CD4-positive, alpha-beta memory T cell (primary cell): ENCODE data around the gene ATP2C1. TPM values are rescaled to one million over a fixed set of nuclear protein-coding genes. Genes with fewer than 3 reads are reported as not detected.
"Not testable (repeated sequence)": the region's sequence is repeated elsewhere in the genome, so short reads cannot be mapped to it uniquely, and the experiment has no call there.

Experiments
- CTCF ChIA-PET: fragments of 350-600 bp; sonication (Branson Sonifier 250); formaldehyde crosslinking; loops from one replicate; lab custom pipeline; 2021; ENCODE audit warnings: inconsistent platforms; ENCODE audit not compliant: partially characterized antibody; lab: Charles Lee
- POLR2A ChIA-PET: fragments of 350-600 bp; sonication (Branson Sonifier 250); formaldehyde crosslinking; loops from one replicate; lab custom pipeline; 2021; ENCODE audit not compliant: partially characterized antibody; lab: Charles Lee
- DNase-seq, 5 donors: peaks; one replicate each; pipeline versions ENCODE4 v3.0.0 to v3.0.0-alpha.2; 2020 to 2022; ENCODE audit warnings: mixed read lengths in 1 of 5
- H3K27ac ChIP-seq: one replicate; pipeline ENCODE4 v1.7.0; 2013; ENCODE audit warnings: low read depth, low read length
- H3K27me3 ChIP-seq: 2 replicates; pipeline ENCODE4 v1.7.0; 2013; ENCODE audit warnings: mild to moderate bottlenecking, low read length, moderate library complexity; ENCODE audit not compliant: insufficient read depth
- H3K36me3 ChIP-seq: 2 replicates; pipeline ENCODE4 v1.7.0; 2013; ENCODE audit warnings: mild to moderate bottlenecking, low read length, moderate library complexity; ENCODE audit not compliant: insufficient read depth
- H3K4me1 ChIP-seq: 2 replicates; pipeline ENCODE4 v1.7.0; 2013; ENCODE audit warnings: mild to moderate bottlenecking, low read length, moderate library complexity; ENCODE audit not compliant: insufficient read depth
- H3K4me3 ChIP-seq, 2 donors: one replicate each; pipeline ENCODE4 v1.7.0; 2013; ENCODE audit warnings: low read length in 2 of 2, mild to moderate bottlenecking in 1 of 2
- H3K9me3 ChIP-seq, 2 donors: one replicate each; pipeline ENCODE4 v1.7.0; 2013; ENCODE audit warnings: low read length in 2 of 2, control low read depth in 1 of 2; ENCODE audit not compliant: control insufficient read depth in 1 of 2
- H3K27ac Mint-ChIP-seq, 7 donors: one replicate each; pipeline ENCODE4 v1.8.0; 2020 to 2021; ENCODE audit warnings: mixed read lengths in 7 of 7, mild to moderate bottlenecking in 6 of 7, inconsistent platforms in 3 of 7, moderate library complexity in 3 of 7
- H3K27me3 Mint-ChIP-seq, 2 donors: one replicate each; pipeline ENCODE4 v1.8.0; 2020 to 2021; ENCODE audit warnings: mixed read lengths in 2 of 2
- H3K36me3 Mint-ChIP-seq, 2 donors: one replicate each; pipeline ENCODE4 v1.8.0; 2020 to 2021; ENCODE audit warnings: mixed read lengths in 2 of 2, inconsistent platforms in 1 of 2, mild to moderate bottlenecking in 1 of 2
- H3K4me1 Mint-ChIP-seq, 4 donors: one replicate each; pipeline ENCODE4 v1.8.0; 2020 to 2021; ENCODE audit warnings: mixed read lengths in 4 of 4, mild to moderate bottlenecking in 1 of 4
- H3K4me3 Mint-ChIP-seq, 8 donors: one replicate each; pipeline ENCODE4 v1.8.0; 2020 to 2021; ENCODE audit warnings: mixed read lengths in 8 of 8, mild to moderate bottlenecking in 7 of 8, moderate library complexity in 6 of 8, inconsistent platforms in 3 of 8
- H3K9me3 Mint-ChIP-seq, 8 donors: one replicate each; pipeline ENCODE4 v1.8.0; 2020 to 2021; ENCODE audit warnings: mixed read lengths in 8 of 8, mild to moderate bottlenecking in 5 of 8, inconsistent platforms in 3 of 8, moderate library complexity in 1 of 8
- intact Hi-C: fragments of 100-400 bp; cut with micrococcal nuclease; formaldehyde crosslinking; loops from one replicate; pipeline ENCODE4 v1.15.1; 2023
- polyA plus RNA-seq, 2 donors: library from polyadenylated mRNA; unstranded; fragments of 300-500 nt; fragmentation: Illumina TruSeq; gene quantifications; one replicate each; pipeline ENCODE4 v1.2.3, GENCODE V29; 2021
- total RNA-seq, 2 experiments: library from RNA; stranded (reverse); gene quantifications; one replicate each; pipeline ENCODE4 v1.2.3, GENCODE V29; 2021

The ATP2C1 gene
- total and polyA plus RNA-seq, 4 experiments from 2014 or later: 12.0 to 57.3 (median 34.5) TPM

- Histone ChIP-seq H3K4me1 (peaks cover 6% of the 10 kb centered on the region), H3K4me3 (no peak overlapping the region), H3K27ac (no peak overlapping the region), H3K9me3 (no peaks in the 10 kb centered on the region), H3K36me3 (no peaks in the 10 kb centered on the region), H3K27me3 (no peaks in the 10 kb centered on the region)
- DNase-seq: no peak
- peaks cover 5 to 9% (median 7%) of the 10 kb centered on the region in 4 donors for H3K4me1 Mint-ChIP-seq
- no peaks in the 10 kb centered on the region for H3K9me3 Mint-ChIP-seq
- H3K36me3 Mint-ChIP-seq: peaks cover 4 to 5% of the 10 kb centered on the region in 2 donors
- H3K27me3 Mint-ChIP-seq: no peaks in the 10 kb centered on the region
- H3K4me3 Mint-ChIP-seq: no peak overlapping the region
- ChIA-PET POLR2A (interaction anchor here (1.0 kb wide), 1 partner anchor 10 kb away, joined by 5 read pairs; no protein-coding TSS in a partner anchor), CTCF (interaction anchor here (1.4 to 5.4 kb wide), 4 partner anchors 10 to 763 kb away, joined by 5 to 25 read pairs (median 12); no protein-coding TSS in a partner anchor)
- H3K27ac Mint-ChIP-seq: no peak overlapping the region
- intact Hi-C loops: loop anchor here (5.0 to 10.0 kb wide), 2 partner anchors 203 to 456 kb away; no protein-coding TSS in a partner anchor
These were observed 137.8 kb downstream of the ATP2C1 start for GRCh38 chr3:131031660-131032059.

GRCh38 chr3:131033480-131034080, 139.7 kb downstream of the ATP2C1 start:
- ChIA-PET POLR2A (interaction anchor here (1.0 to 1.4 kb wide), 3 partner anchors 8 to 348 kb away, joined by 3 to 4 read pairs (median 3); partner anchors contain the start of gene NUDT16), CTCF (interaction anchor here (0.8 to 5.4 kb wide), 17 partner anchors 8 to 1312 kb away, joined by 3 to 25 read pairs (median 4); partner anchors contain the start of gene NUDT16)
- Mint-ChIP-seq H3K27ac (peak overlapping the region in 1 of 7 donors; percentile 1), H3K36me3 (peaks cover 0 to 4% of the 10 kb centered on the region in 2 donors), H3K4me3 (no peak overlapping the region), H3K9me3 (no peaks in the 10 kb centered on the region), H3K4me1 (peaks cover 0 to 1% (median 0%) of the 10 kb centered on the region in 4 donors), H3K27me3 (no peaks in the 10 kb centered on the region)
- peak; percentile 51 to 65 (median 54) for DNase-seq
- Histone ChIP-seq H3K4me3 (no peak overlapping the region), H3K4me1 (no peaks in the 10 kb centered on the region), H3K9me3 (no peaks in the 10 kb centered on the region), H3K36me3 (no peaks in the 10 kb centered on the region), H3K27me3 (no peaks in the 10 kb centered on the region), H3K27ac (no peak overlapping the region)
- intact Hi-C loops: loop anchor here (1.0 to 10.0 kb wide), 3 partner anchors 109 to 454 kb away; no protein-coding TSS in a partner anchor

DNA sequence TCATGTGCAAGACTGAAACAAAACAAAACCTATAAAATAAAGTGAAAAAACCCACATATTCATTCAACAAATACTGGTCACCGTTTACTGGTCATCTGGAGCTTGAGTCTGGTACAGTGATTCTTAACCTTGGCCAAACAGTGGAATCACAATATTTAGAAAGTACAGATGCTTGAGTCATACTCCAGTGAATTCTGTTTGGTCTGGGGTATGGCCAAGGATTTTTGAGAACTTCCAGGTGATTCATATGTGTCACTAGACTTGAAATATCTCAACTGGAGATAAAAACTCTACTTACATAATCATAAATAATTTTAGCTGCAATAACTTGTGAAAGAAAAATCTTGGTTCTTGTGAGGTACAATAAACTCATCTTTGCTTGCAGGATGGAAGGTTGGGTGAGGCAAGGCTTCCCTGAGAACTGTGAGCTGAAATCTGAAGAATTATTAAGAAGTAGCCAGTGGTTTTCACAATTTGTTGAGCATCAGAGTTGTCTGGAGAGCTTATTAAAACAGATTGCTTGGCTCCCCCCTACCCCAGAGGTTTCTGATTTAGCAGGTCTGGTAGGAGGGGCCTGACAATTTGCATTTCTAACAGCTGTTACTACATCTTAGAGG, 142.4 kb downstream of the ATP2C1 start:
- Histone ChIP-seq H3K27me3 (no peaks in the 10 kb centered on the region), H3K4me3 (no peak overlapping the region), H3K27ac (no peak overlapping the region), H3K9me3 (no peaks in the 10 kb centered on the region), H3K4me1 (no peaks in the 10 kb centered on the region), H3K36me3 (no peaks in the 10 kb centered on the region)
- peaks cover 2 to 4% of the 10 kb centered on the region in 2 donors for H3K36me3 Mint-ChIP-seq
- peak overlapping the region in 1 of 7 donors; percentile 35 for H3K27ac Mint-ChIP-seq
- no peak overlapping the region for H3K4me3 Mint-ChIP-seq
- peaks cover 0 to 5% (median under 1%) of the 10 kb centered on the region in 8 donors for H3K9me3 Mint-ChIP-seq
- POLR2A ChIA-PET: no interaction called here
- CTCF ChIA-PET: interaction anchor here (0.8 to 5.4 kb wide), 6 partner anchors 10 to 406 kb away, joined by 3 to 25 read pairs (median 4); partner anchors contain the start of genes ASTE1, ATP2C1 and NEK11
- H3K27me3 Mint-ChIP-seq: no peaks in the 10 kb centered on the region
- H3K4me1 Mint-ChIP-seq: peaks cover 4 to 12% (median 7%) of the 10 kb centered on the region in 4 donors
- intact Hi-C loops: loop anchor here (10.0 kb wide), 1 partner anchor 198 kb away; no protein-coding TSS in a partner anchor
- DNase-seq: no peak

DNA sequence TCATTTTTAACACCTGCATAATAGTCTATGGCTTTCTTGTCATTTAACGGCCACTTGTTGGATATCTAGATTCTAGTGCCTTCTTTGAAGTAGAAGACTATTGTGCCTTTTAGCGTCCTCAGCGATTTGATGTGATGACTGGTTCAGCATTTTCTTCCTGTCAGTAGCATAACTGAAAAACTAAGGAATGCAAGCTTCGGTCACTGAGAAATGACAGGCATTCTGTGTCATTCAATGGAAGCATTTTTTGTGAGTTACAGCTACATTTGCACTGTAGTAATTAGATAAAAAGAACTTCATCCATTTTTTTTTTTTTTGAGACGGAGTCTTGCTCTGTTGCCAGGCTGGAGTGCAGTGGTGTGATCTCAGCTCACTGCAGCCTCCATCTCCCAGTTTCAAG, 143.1 kb downstream of the ATP2C1 start:
- no peaks in the 10 kb centered on the region for H3K9me3 ChIP-seq
- peaks cover 4% of the 10 kb centered on the region in 2 donors for H3K36me3 Mint-ChIP-seq
- no peak overlapping the region for H3K27ac ChIP-seq
- H3K9me3 Mint-ChIP-seq: peaks cover 0 to 9% (median 4%) of the 10 kb centered on the region in 8 donors
- ChIA-PET CTCF (interaction anchor here (2.2 to 5.4 kb wide), 2 partner anchors 10 to 11 kb away, joined by 11 to 25 read pairs; partner anchors contain the start of genes ASTE1 and NEK11), POLR2A (interaction anchor here (7.3 kb wide), 1 partner anchor 11 kb away, joined by 64 read pairs; the partner anchor contains the start of genes ASTE1 and NEK11)
- no peaks in the 10 kb centered on the region for H3K36me3 ChIP-seq
- H3K27me3 Mint-ChIP-seq: no peaks in the 10 kb centered on the region
- H3K27me3 ChIP-seq: no peaks in the 10 kb centered on the region
- DNase-seq: no peak
- no peak overlapping the region for H3K4me3 ChIP-seq
- intact Hi-C loops: loop anchor here (10.0 kb wide), 1 partner anchor 198 kb away; no protein-coding TSS in a partner anchor
- no peak overlapping the region for H3K4me3 Mint-ChIP-seq
- peaks cover 8 to 19% (median 13%) of the 10 kb centered on the region in 4 donors for H3K4me1 Mint-ChIP-seq
- H3K27ac Mint-ChIP-seq: no peak overlapping the region
- H3K4me1 ChIP-seq: peaks cover 7% of the 10 kb centered on the region

GRCh38 chr3:131038326-131038725, 144.4 kb downstream of the ATP2C1 start:
- peaks cover 15 to 33% (median 25%) of the 10 kb centered on the region in 4 donors for H3K4me1 Mint-ChIP-seq
- peaks cover 6 to 7% of the 10 kb centered on the region in 2 donors for H3K36me3 Mint-ChIP-seq
- Histone ChIP-seq H3K9me3 (no peaks in the 10 kb centered on the region), H3K27me3 (no peaks in the 10 kb centered on the region), H3K4me3 (no peak overlapping the region), H3K36me3 (no peaks in the 10 kb centered on the region), H3K27ac (no peak overlapping the region), H3K4me1 (peaks cover 19% of the 10 kb centered on the region)
- DNase-seq: no peak
- no peak overlapping the region for H3K27ac Mint-ChIP-seq
- no peaks in the 10 kb centered on the region for H3K27me3 Mint-ChIP-seq
- H3K4me3 Mint-ChIP-seq: no peak overlapping the region
- intact Hi-C loops: loop anchor here (10.0 kb wide), 1 partner anchor 196 kb away; no protein-coding TSS in a partner anchor
- H3K9me3 Mint-ChIP-seq: peaks cover 2 to 21% (median 10%) of the 10 kb centered on the region in 8 donors
- CTCF ChIA-PET: no interaction called here
- POLR2A ChIA-PET: interaction anchor here (7.3 kb wide), 1 partner anchor 12 kb away, joined by 64 read pairs; the partner anchor contains the start of genes ASTE1 and NEK11

- H3K4me1 Mint-ChIP-seq: peaks cover 20 to 46% (median 32%) of the 10 kb centered on the region in 4 donors
- peaks cover 7 to 60% (median 39%) of the 10 kb centered on the region in 8 donors for H3K9me3 Mint-ChIP-seq
- intact Hi-C loops: loop anchor here (1.0 kb wide), 1 partner anchor 16 kb away; the partner anchor contains the start of genes ASTE1 and NEK11
These were observed 148.5 kb downstream of the ATP2C1 start for GRCh38 chr3:131042271-131042985.

More at GRCh38 chr3:131042271-131042985, 148.5 kb downstream of the ATP2C1 start:
- not testable (repeated sequence) for H3K27me3 Mint-ChIP-seq, H3K4me3 ChIP-seq, H3K27me3 ChIP-seq, H3K27ac ChIP-seq, H3K9me3 ChIP-seq, H3K36me3 ChIP-seq
- DNase-seq: peak; percentile 48 to 64 (median 50)
- H3K36me3 Mint-ChIP-seq: peaks cover 28 to 30% of the 10 kb centered on the region in 2 donors
- peaks cover 22% of the 10 kb centered on the region for H3K4me1 ChIP-seq
- ChIA-PET CTCF (interaction anchor here (1.1 to 2.7 kb wide), 4 partner anchors 10 to 149 kb away, joined by 3 to 18 read pairs (median 4); no protein-coding TSS in a partner anchor), POLR2A (interaction anchor here (0.7 to 7.3 kb wide), 7 partner anchors 9 to 461 kb away, joined by 3 to 64 read pairs (median 4); partner anchors contain the start of genes ASTE1, ATP2C1, MRPL3 and NEK11)
- H3K27ac Mint-ChIP-seq: peak overlapping the region; percentile 21 to 91 (median 77)
- peak overlapping the region; percentile 43 to 77 (median 65) for H3K4me3 Mint-ChIP-seq
